GM23338 (cell line): Measurements from ENCODE around the gene POU2AF2.

Source experiments
- CTCF ChIP-seq, 2 experiments: fragments of 200-600 bp in 1 of 2; sonication (generic) in 1 of 2; conservative IDR thresholded peaks; 2 replicates each; pipeline versions ENCODE4 v1.5.1 to v1.6.1; 2016 to 2017; ENCODE audit warnings: antibody characterized with exemption in 2 of 2, low read depth in 2 of 2, mild to moderate bottlenecking in 2 of 2, moderate library complexity in 1 of 2
- EZH2 ChIP-seq: fragments of 200-600 bp; sonication (generic); IDR thresholded peaks from one replicate; pipeline ENCODE4 v1.8.0; 2017; ENCODE audit warnings: antibody characterized with exemption, mild to moderate bottlenecking, low read depth; ENCODE audit not compliant: unreplicated experiment
- EZH2phosphoT487 ChIP-seq: fragments of 200-600 bp; sonication (generic); IDR thresholded peaks from one replicate; pipeline ENCODE4 v1.8.1; 2018; ENCODE audit warnings: antibody characterized with exemption; ENCODE audit not compliant: unreplicated experiment
- JUNB ChIP-seq: IDR thresholded peaks from one replicate; pipeline ENCODE4 v1.6.1; 2016; ENCODE audit warnings: antibody characterized with exemption; ENCODE audit not compliant: unreplicated experiment
- POLR2AphosphoS5 ChIP-seq: IDR thresholded peaks from 2 replicates; pipeline ENCODE4 v1.6.1; 2016; ENCODE audit warnings: antibody characterized with exemption, low read depth
- REST ChIP-seq: IDR thresholded peaks from one replicate; pipeline ENCODE4 v1.6.1; 2018; ENCODE audit warnings: antibody characterized with exemption; ENCODE audit not compliant: unreplicated experiment

- TF ChIP-seq EZH2 (no peak), CTCF (conservative IDR thresholded peaks at IDR 0.05; ENCODE audit: low read depth in 2 of 2) (no peak), REST (no peak), EZH2phosphoT487 (no peak), JUNB (no peak), POLR2AphosphoS5 (no peak)
Observed at GRCh38 chr11:111302298-111302697, 56.8 kb downstream of the POU2AF2 start.
